Hepatocyte (in vitro differentiated cells): ENCODE measurements around the gene NUP54. TPM values are rescaled to one million over a fixed set of nuclear protein-coding genes. Genes with fewer than 3 reads are reported as not detected.

Experiments
- DNase-seq: peaks from one replicate; pipeline ENCODE4 v3.0.0-alpha.2; 2016; ENCODE audit warnings: low spot score
- H2AFZ ChIP-seq: fragments of 200-600 bp; sonication (generic); 2 replicates; pipeline ENCODE4 v1.6.0; 2016; ENCODE audit warnings: antibody characterized with exemption, mild to moderate bottlenecking
- H3K27ac ChIP-seq: fragments of 200-600 bp; sonication (generic); 2 replicates; pipeline ENCODE4 v1.5.1; 2016; ENCODE audit warnings: mild to moderate bottlenecking
- H3K27me3 ChIP-seq: fragments of 200-600 bp; sonication (generic); 2 replicates; pipeline ENCODE4 v1.6.1; 2016
- H3K36me3 ChIP-seq: fragments of 200-600 bp; sonication (generic); replicated peaks from 2 replicates; pipeline ENCODE4 v1.5.1; 2016; ENCODE audit warnings: low read depth; ENCODE audit not compliant: insufficient read depth
- H3K4me1 ChIP-seq: fragments of 200-600 bp; sonication (generic); 2 replicates; pipeline ENCODE4 v1.5.1; 2016; ENCODE audit warnings: mild to moderate bottlenecking, moderate library complexity; ENCODE audit not compliant: insufficient read depth
- H3K4me2 ChIP-seq: fragments of 200-600 bp; sonication (generic); 2 replicates; pipeline ENCODE4 v1.6.0; 2016
- H3K4me3 ChIP-seq: fragments of 200-600 bp; sonication (generic); 2 replicates; pipeline ENCODE4 v1.5.1; 2016; ENCODE audit warnings: mild to moderate bottlenecking
- H3K79me2 ChIP-seq: fragments of 200-600 bp; sonication (generic); 2 replicates; pipeline ENCODE4 v1.6.0; 2017; ENCODE audit warnings: mild to moderate bottlenecking
- H3K9me2 ChIP-seq: fragments of 200-600 bp; sonication (generic); replicated peaks from 2 replicates; pipeline ENCODE4 v1.6.0; 2017; ENCODE audit warnings: mild to moderate bottlenecking; ENCODE audit not compliant: insufficient read depth
- H3K9me3 ChIP-seq: fragments of 200-600 bp; sonication (generic); 2 replicates; pipeline ENCODE4 v1.5.1; 2016; ENCODE audit warnings: low read depth, mild to moderate bottlenecking
- H4K20me1 ChIP-seq: fragments of 200-600 bp; sonication (generic); 2 replicates; pipeline ENCODE4 v1.6.0; 2016; ENCODE audit warnings: mild to moderate bottlenecking; ENCODE audit not compliant: insufficient read depth, poor library complexity, severe bottlenecking
- EZH2 ChIP-seq: fragments of 200-600 bp; sonication (generic); IDR thresholded peaks from 2 replicates; pipeline ENCODE4 v1.6.1; 2016; ENCODE audit warnings: antibody characterized with exemption, mild to moderate bottlenecking, borderline replicate concordance
- EZH2phosphoT487 ChIP-seq: fragments of 200-600 bp; sonication (generic); IDR thresholded peaks from one replicate; pipeline ENCODE4 v1.6.1; 2018; ENCODE audit warnings: antibody characterized with exemption, mild to moderate bottlenecking, low read depth, moderate library complexity; ENCODE audit not compliant: unreplicated experiment, severe bottlenecking
- WGBS: methylation state at CpG from one replicate; pipeline ENCODE4 v1.1.6; 2016; ENCODE audit warnings: low lambda C conversion rate; ENCODE audit errors: missing lambda C conversion rate; 5-methylcytosine and 5-hydroxymethylcytosine counted together
- polyA plus RNA-seq: library from polyadenylated mRNA; unstranded; fragments of >200 nt; fragmentation: Nextera tagmentation; extraction: Ambion mirVana; gene quantifications from 2 replicates; pipeline ENCODE4 v1.2.1, GENCODE V29; 2016
- total RNA-seq: library from RNA; depleted of rRNA; stranded (reverse); fragments of >200 nt; gene quantifications from 2 replicates; pipeline ENCODE4 v1.2.3, GENCODE V29; 2014
- TF ChIP-seq, protein P1 (sequence below): fragments of 200-600 bp; sonication (generic); IDR thresholded peaks from 2 replicates; pipeline ENCODE4 v1.5.1; 2016; ENCODE audit warnings: antibody characterized with exemption, mild to moderate bottlenecking; ENCODE audit not compliant: poor library complexity

Gene NUP54
- total and polyA plus RNA-seq, 2 experiments from 2014 or later = 20.6 to 40.9 TPM

DNA sequence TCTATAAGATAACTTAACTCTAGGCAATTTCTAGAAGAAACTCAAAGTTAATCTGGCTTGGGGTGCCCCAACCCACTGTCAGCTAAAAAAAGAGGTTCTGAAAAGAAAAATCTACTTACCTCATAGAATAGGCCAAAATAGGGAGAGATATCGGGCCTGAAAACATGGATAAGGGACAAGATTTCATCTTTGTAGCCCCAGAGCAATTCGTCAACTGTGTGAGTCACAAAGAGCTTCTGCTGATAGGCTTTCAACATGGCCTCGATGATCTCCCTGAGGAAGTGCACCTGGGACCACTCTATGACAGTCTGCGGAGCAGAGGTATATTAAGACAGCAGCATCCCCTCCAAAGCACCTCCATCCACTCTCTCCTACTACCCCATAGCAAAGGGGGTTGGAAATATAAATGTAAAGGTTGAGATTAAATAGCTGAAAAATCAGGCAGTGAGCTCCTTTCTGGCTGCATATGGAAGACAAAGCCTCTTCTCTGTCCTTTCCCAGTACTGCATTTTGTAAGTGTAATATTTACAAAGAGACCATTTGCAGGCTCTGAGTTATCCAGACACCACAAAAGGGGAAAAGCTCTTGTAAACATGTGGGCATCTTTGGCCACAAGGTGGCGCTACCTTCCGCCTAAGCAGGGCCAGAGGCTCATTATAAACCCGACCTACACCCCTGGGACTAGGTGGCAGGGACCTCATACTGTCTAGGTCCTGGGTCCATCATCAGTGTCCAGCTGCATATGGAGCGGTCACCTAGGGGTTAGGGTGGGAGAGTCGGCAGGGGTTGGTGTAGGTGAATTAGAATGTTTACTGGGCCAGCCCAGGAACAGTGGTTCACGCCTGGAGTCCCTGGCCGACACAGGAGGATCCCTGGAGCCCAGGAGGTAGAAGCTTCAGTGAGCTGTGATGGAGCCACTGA is 31.5 kb upstream of the NUP54 start:
- H3K9me2 ChIP-seq = no peaks in the 10 kb centered on the region
- no peak overlapping the region for H3K27ac ChIP-seq
- no peaks in the 10 kb centered on the region for H4K20me1 ChIP-seq
- no peak overlapping the region for H3K4me2 ChIP-seq
- TF ChIP-seq, protein P1, sequence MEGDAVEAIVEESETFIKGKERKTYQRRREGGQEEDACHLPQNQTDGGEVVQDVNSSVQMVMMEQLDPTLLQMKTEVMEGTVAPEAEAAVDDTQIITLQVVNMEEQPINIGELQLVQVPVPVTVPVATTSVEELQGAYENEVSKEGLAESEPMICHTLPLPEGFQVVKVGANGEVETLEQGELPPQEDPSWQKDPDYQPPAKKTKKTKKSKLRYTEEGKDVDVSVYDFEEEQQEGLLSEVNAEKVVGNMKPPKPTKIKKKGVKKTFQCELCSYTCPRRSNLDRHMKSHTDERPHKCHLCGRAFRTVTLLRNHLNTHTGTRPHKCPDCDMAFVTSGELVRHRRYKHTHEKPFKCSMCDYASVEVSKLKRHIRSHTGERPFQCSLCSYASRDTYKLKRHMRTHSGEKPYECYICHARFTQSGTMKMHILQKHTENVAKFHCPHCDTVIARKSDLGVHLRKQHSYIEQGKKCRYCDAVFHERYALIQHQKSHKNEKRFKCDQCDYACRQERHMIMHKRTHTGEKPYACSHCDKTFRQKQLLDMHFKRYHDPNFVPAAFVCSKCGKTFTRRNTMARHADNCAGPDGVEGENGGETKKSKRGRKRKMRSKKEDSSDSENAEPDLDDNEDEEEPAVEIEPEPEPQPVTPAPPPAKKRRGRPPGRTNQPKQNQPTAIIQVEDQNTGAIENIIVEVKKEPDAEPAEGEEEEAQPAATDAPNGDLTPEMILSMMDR = peak; percentile 87
- no peak for TF ChIP-seq EZH2
- no peak overlapping the region for H2AFZ ChIP-seq
- no peaks in the 10 kb centered on the region for H3K4me1 ChIP-seq
- no peak overlapping the region for H3K4me3 ChIP-seq
- H3K36me3 ChIP-seq = no peaks in the 10 kb centered on the region
- peak; percentile 92 for DNase-seq
- 61% methylated on average over 11 of the region's 11 CpGs for WGBS
- H3K79me2 ChIP-seq = peaks cover 66% of the 10 kb centered on the region
- H3K9me3 ChIP-seq = no peaks in the 10 kb centered on the region
- no peaks in the 10 kb centered on the region for H3K27me3 ChIP-seq

DNA sequence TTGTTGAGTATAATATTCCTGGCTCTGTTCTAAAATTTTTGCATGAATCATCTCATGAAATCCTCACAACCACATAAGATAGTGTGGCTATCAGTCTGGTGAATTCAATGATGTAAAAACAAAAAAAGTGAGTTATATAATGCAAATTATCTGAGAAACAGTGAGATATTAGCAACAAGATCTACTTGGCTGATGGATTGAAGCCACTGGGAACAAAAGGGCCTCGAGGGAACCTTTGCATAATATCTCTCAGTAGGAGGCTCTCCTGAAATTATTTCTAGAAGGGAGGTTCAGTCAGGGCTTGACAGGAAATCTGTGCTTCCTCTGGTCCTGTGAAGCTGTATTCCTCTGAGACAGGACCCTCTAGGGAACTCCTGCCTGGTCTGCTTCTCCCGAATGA is 30.1 kb upstream of the NUP54 start:
- Histone ChIP-seq H3K4me2 (no peak overlapping the region), H3K79me2 (peaks cover 52% of the 10 kb centered on the region), H3K27ac (no peak overlapping the region), H4K20me1 (no peaks in the 10 kb centered on the region), H3K9me3 (no peaks in the 10 kb centered on the region), H3K36me3 (no peaks in the 10 kb centered on the region), H3K27me3 (no peaks in the 10 kb centered on the region), H3K4me1 (no peaks in the 10 kb centered on the region), H3K4me3 (no peak overlapping the region), H2AFZ (no peak overlapping the region), H3K9me2 (no peaks in the 10 kb centered on the region)
- 85% methylated on average over 2 of the region's 2 CpGs for WGBS
- TF ChIP-seq EZH2 (no peak), EZH2phosphoT487 (no peak)
- DNase-seq = no peak

DNA sequence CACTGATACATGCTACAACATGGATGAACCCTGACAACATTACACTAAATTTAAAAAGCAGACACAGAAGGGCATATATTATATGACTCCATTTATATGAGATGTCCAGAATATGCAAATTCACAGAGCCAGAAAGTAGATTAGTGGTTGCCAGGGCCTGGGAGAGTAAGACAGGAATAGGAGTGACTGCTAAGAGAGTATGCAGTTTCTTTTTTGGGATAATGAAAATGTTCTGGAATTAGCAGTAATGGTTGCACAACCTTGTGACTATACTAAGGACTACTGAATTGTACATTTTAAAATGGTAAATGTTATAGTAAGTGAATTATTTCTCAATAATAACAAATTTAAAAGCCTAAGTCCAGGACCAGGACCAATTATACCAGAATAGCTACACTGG is 29.5 kb upstream of the NUP54 start:
- DNase-seq = no peak
- H3K27ac ChIP-seq = no peak overlapping the region
- H4K20me1 ChIP-seq = no peaks in the 10 kb centered on the region
- no peaks in the 10 kb centered on the region for H3K27me3 ChIP-seq
- peaks cover 46% of the 10 kb centered on the region for H3K79me2 ChIP-seq
- H3K9me2 ChIP-seq = no peaks in the 10 kb centered on the region
- H2AFZ ChIP-seq = no peak overlapping the region
- H3K4me2 ChIP-seq = no peak overlapping the region
- TF ChIP-seq, protein P1 = no peak
- TF ChIP-seq EZH2 = no peak
- no peak for TF ChIP-seq EZH2phosphoT487
- no peak overlapping the region for H3K4me3 ChIP-seq
- no peaks in the 10 kb centered on the region for H3K4me1 ChIP-seq
- no peaks in the 10 kb centered on the region for H3K9me3 ChIP-seq
- H3K36me3 ChIP-seq = no peaks in the 10 kb centered on the region

DNA sequence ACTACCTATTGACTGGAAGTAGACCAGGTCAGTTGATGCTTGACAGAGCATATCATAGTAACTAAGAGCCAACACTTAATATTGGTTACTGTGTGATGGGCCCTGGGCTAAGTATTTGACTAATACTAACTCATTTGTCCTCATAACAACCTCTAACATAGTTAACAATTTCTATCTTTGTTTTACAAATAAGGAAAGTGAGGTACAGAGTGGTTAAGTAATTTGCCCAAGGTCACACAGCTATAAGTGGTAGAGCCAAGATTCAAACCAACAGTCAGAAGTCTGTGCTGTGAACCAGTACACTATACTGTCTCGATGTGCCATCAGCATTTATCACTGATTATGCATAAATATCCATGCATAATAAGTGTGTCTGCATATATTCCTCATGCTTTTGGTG is 27.1 kb upstream of the NUP54 start:
- Histone ChIP-seq H3K4me2 (no peak overlapping the region), H3K27ac (no peak overlapping the region), H3K4me3 (no peak overlapping the region), H3K79me2 (peaks cover 27% of the 10 kb centered on the region), H3K9me2 (no peaks in the 10 kb centered on the region), H3K27me3 (no peaks in the 10 kb centered on the region), H4K20me1 (no peaks in the 10 kb centered on the region), H3K9me3 (no peaks in the 10 kb centered on the region), H3K4me1 (no peaks in the 10 kb centered on the region), H3K36me3 (no peaks in the 10 kb centered on the region), H2AFZ (no peak overlapping the region)
- 100% methylated on average over 1 of the region's 1 CpG for WGBS
- DNase-seq = no peak
- TF ChIP-seq EZH2 = no peak
- TF ChIP-seq, protein P1 = no peak
